Measurements from ENCODE around the gene LDLRAD4.

LDLRAD4 gene

GRCh38 chr18:13440277-13441248 is 222.0 kb downstream of the LDLRAD4 start:
- in situ Hi-C loops (cut with MboI; ENCODE audit: low sequenced_read_pairs): no loop called here

- in situ Hi-C loops (cut with MboI; ENCODE audit: low sequenced_read_pairs): no loop called here
Measured at GRCh38 chr18:13441736-13442135, 223.2 kb downstream of the LDLRAD4 start.

GRCh38 chr18:13442451-13442850 is 223.9 kb downstream of the LDLRAD4 start:
- in situ Hi-C loops (cut with MboI; ENCODE audit: low sequenced_read_pairs): no loop called here

GRCh38 chr18:13443552-13443951 is 225.0 kb downstream of the LDLRAD4 start:
- in situ Hi-C loops (cut with MboI; ENCODE audit: low sequenced_read_pairs): no loop called here

- in situ Hi-C loops (cut with MboI; ENCODE audit: low sequenced_read_pairs): no loop called here
Measured at GRCh38 chr18:13444430-13445240, 226.1 kb downstream of the LDLRAD4 start.

- in situ Hi-C loops (cut with MboI; ENCODE audit: low sequenced_read_pairs): no loop called here
Measured at GRCh38 chr18:13445241-13445897, 226.8 kb downstream of the LDLRAD4 start.

- in situ Hi-C loops (cut with MboI; ENCODE audit: low sequenced_read_pairs): no loop called here
Measured at GRCh38 chr18:13446024-13446423, 227.5 kb downstream of the LDLRAD4 start.

- in situ Hi-C loops (cut with MboI; ENCODE audit: low sequenced_read_pairs): no loop called here
Measured at GRCh38 chr18:13446610-13447461, 228.3 kb downstream of the LDLRAD4 start.

- in situ Hi-C loops (cut with MboI; ENCODE audit: low sequenced_read_pairs): no loop called here
Measured at GRCh38 chr18:13447621-13448334, 229.2 kb downstream of the LDLRAD4 start.

- in situ Hi-C loops (cut with MboI; ENCODE audit: low sequenced_read_pairs): no loop called here
Measured at GRCh38 chr18:13448335-13448795, 229.8 kb downstream of the LDLRAD4 start.

- in situ Hi-C loops (cut with MboI; ENCODE audit: low sequenced_read_pairs): no loop called here
Measured at GRCh38 chr18:13449651-13450050, 231.1 kb downstream of the LDLRAD4 start.

- in situ Hi-C loops (cut with MboI; ENCODE audit: low sequenced_read_pairs): no loop called here
Measured at GRCh38 chr18:13450289-13451212, 232.0 kb downstream of the LDLRAD4 start.

GRCh38 chr18:13451213-13451540 is 232.6 kb downstream of the LDLRAD4 start:
- in situ Hi-C loops (cut with MboI; ENCODE audit: low sequenced_read_pairs): no loop called here

GRCh38 chr18:13451661-13452387 is 233.3 kb downstream of the LDLRAD4 start:
- in situ Hi-C loops (cut with MboI; ENCODE audit: low sequenced_read_pairs): no loop called here

- in situ Hi-C loops (cut with MboI; ENCODE audit: low sequenced_read_pairs): no loop called here
Measured at GRCh38 chr18:13452388-13452811, 233.8 kb downstream of the LDLRAD4 start.

GRCh38 chr18:13452871-13453680 is 234.5 kb downstream of the LDLRAD4 start:
- in situ Hi-C loops (cut with MboI; ENCODE audit: low sequenced_read_pairs): no loop called here

GRCh38 chr18:13453714-13454113 is 235.2 kb downstream of the LDLRAD4 start:
- in situ Hi-C loops (cut with MboI; ENCODE audit: low sequenced_read_pairs): no loop called here

Data from HL-60/S4 treated with retinoic acid at 250 ng/mL for 4 days and 3 days (cell line).